PC-9 (cell line): ENCODE measurements around the gene CDH13. TPM values are rescaled to one million over a fixed set of nuclear protein-coding genes. Genes with fewer than 3 reads are reported as not detected.

ENCODE experiments used
- BruUV-seq: library from RNA; stranded (reverse); fragments of 400-500 nt; replicated peaks from 2 replicates; lab custom pipeline; 2021; lab: Mats Ljungman, UMichigan
- CTCF ChIA-PET: fragments of 300-600 bp; sonication (Branson Sonifier 250); formaldehyde crosslinking; loops from one replicate; lab custom pipeline; 2022; ENCODE audit warnings: antibody characterized with exemption; lab: Charles Lee
- POLR2A ChIA-PET: fragments of 300-600 bp; sonication (Branson Sonifier 250); formaldehyde crosslinking; loops from one replicate; lab custom pipeline; 2022; ENCODE audit warnings: antibody characterized with exemption; ENCODE audit not compliant: unreplicated experiment; lab: Charles Lee
- DNase-seq, 2 experiments: peaks; one replicate each; pipeline versions ENCODE4 v3.0.0 to v3.0.0-alpha.2; 2015 to 2022; ENCODE audit warnings: mixed read lengths in 1 of 2
- H2AFZ ChIP-seq: fragments of 200-600 bp; sonication (generic); 2 replicates; pipeline ENCODE4 v1.8.1; 2017; ENCODE audit warnings: antibody characterized with exemption
- H3F3A ChIP-seq: fragments of 200-600 bp; sonication (generic); 2 replicates; pipeline ENCODE4 v1.8.1; 2017; ENCODE audit warnings: antibody characterized with exemption, mild to moderate bottlenecking, low read depth; ENCODE audit not compliant: insufficient read depth
- H3K27ac ChIP-seq: fragments of 200-600 bp; sonication (generic); 2 replicates; pipeline ENCODE4 v1.6.1; 2016; ENCODE audit warnings: mixed run types
- H3K27me3 ChIP-seq: fragments of 200-600 bp; sonication (generic); 2 replicates; pipeline ENCODE4 v1.6.1; 2016; ENCODE audit warnings: low read depth, mixed run types; ENCODE audit not compliant: insufficient read depth
- H3K36me3 ChIP-seq: fragments of 200-600 bp; sonication (generic); 2 replicates; pipeline ENCODE4 v1.6.1; 2016; ENCODE audit warnings: low read depth, mixed run types
- H3K4me1 ChIP-seq: fragments of 200-600 bp; sonication (generic); replicated peaks from 2 replicates; pipeline ENCODE4 v1.6.1; 2016; ENCODE audit warnings: mixed run types; ENCODE audit not compliant: insufficient read depth
- H3K4me2 ChIP-seq: fragments of 200-600 bp; sonication (generic); 2 replicates; pipeline ENCODE4 v1.6.1; 2017; ENCODE audit warnings: mixed run types
- H3K4me3 ChIP-seq: fragments of 200-600 bp; sonication (generic); 2 replicates; pipeline ENCODE4 v1.6.1; 2016; ENCODE audit warnings: mixed run types
- H3K79me2 ChIP-seq: fragments of 200-600 bp; sonication (generic); 2 replicates; pipeline ENCODE4 v1.6.1; 2017; ENCODE audit warnings: low read depth, mixed run types
- H3K9me2 ChIP-seq: fragments of 200-600 bp; sonication (generic); 2 replicates; pipeline ENCODE4 v1.8.1; 2017; ENCODE audit warnings: mild to moderate bottlenecking; ENCODE audit not compliant: insufficient read depth
- H3K9me3 ChIP-seq: fragments of 200-600 bp; sonication (generic); 2 replicates; pipeline ENCODE4 v1.8.1; 2016; ENCODE audit warnings: low read depth; ENCODE audit not compliant: insufficient read depth
- H4K20me1 ChIP-seq: fragments of 200-600 bp; sonication (generic); 2 replicates; pipeline ENCODE4 v1.8.1; 2017; ENCODE audit not compliant: insufficient read depth
- EZH2 ChIP-seq: fragments of 200-600 bp; sonication (generic); IDR thresholded peaks from 2 replicates; pipeline ENCODE4 v1.8.0; 2017; ENCODE audit warnings: antibody characterized with exemption, low read depth
- intact Hi-C: fragments of 100-400 bp; cut with micrococcal nuclease; formaldehyde crosslinking; loops from one replicate; pipeline ENCODE4 v1.10.0; 2022; ENCODE audit not compliant: unreplicated experiment
- total RNA-seq: library from RNA; stranded (reverse); gene quantifications from 2 replicates; pipeline ENCODE4 v1.2.3, GENCODE V29; 2021
- TF ChIP-seq, protein P1 (sequence below): fragments of 200-600 bp; sonication (generic); conservative IDR thresholded peaks from 2 replicates; pipeline ENCODE4 v1.6.1; 2017; ENCODE audit warnings: mixed run types, antibody characterized with exemption, mild to moderate bottlenecking, moderate library complexity

Gene CDH13
- total RNA-seq, 1 experiment from 2014 or later: 0.24 TPM

DNA sequence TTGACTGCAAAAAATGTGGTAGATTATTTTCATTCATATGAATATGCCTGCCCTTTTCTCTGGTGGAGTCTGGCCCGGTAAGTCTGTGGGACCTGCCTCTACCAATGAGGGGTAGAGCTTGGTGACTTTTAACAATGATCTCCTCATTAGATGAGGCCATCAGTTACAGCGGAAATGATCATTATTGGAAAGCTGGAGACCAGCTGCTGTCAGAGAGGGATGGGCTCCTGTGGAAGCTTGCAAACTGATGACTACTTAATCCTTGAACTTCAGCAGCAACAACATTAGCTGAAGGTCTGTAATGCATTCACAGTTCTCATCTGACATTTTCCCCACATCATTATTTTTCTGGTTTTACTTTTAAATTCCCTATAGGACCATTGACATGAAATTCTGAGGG is 194.1 kb downstream of the CDH13 start:
- no peaks in the 10 kb centered on the region for H3F3A ChIP-seq
- no peaks in the 10 kb centered on the region for H4K20me1 ChIP-seq
- H3K79me2 ChIP-seq: no peaks in the 10 kb centered on the region
- no TSS peak for BruUV-seq
- no peak overlapping the region for H2AFZ ChIP-seq
- no peaks in the 10 kb centered on the region for H3K9me2 ChIP-seq
- ChIA-PET CTCF (no interaction called here), POLR2A (no interaction called here)
- H3K9me3 ChIP-seq: no peaks in the 10 kb centered on the region
- no peaks in the 10 kb centered on the region for H3K4me1 ChIP-seq
- no peaks in the 10 kb centered on the region for H3K36me3 ChIP-seq
- intact Hi-C loops: no loop called here
- no peaks in the 10 kb centered on the region for H3K27me3 ChIP-seq
- H3K4me3 ChIP-seq: no peak overlapping the region
- H3K4me2 ChIP-seq: no peak overlapping the region
- no peak for DNase-seq
- TF ChIP-seq, protein P1, sequence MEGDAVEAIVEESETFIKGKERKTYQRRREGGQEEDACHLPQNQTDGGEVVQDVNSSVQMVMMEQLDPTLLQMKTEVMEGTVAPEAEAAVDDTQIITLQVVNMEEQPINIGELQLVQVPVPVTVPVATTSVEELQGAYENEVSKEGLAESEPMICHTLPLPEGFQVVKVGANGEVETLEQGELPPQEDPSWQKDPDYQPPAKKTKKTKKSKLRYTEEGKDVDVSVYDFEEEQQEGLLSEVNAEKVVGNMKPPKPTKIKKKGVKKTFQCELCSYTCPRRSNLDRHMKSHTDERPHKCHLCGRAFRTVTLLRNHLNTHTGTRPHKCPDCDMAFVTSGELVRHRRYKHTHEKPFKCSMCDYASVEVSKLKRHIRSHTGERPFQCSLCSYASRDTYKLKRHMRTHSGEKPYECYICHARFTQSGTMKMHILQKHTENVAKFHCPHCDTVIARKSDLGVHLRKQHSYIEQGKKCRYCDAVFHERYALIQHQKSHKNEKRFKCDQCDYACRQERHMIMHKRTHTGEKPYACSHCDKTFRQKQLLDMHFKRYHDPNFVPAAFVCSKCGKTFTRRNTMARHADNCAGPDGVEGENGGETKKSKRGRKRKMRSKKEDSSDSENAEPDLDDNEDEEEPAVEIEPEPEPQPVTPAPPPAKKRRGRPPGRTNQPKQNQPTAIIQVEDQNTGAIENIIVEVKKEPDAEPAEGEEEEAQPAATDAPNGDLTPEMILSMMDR: no peak
- TF ChIP-seq EZH2: no peak
- H3K27ac ChIP-seq: no peak overlapping the region

DNA sequence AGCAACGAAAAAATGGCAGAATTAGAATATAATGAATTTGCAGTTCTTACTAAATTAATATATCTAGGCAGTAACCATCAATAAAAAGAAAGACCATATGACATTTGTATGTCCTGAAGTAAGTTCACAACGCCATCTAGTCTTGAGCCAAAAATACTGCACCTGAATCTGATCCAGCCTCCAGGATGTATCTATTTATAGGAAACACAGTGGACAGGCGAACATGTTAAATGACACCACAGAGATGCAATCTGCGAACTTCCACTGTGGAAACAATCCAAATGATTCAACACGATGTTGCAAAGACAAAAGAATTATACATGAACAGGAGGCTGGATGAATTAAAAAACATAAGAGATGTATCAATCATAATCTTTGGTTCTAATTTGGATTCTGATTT is 197.6 kb downstream of the CDH13 start:
- H3K27me3 ChIP-seq: no peaks in the 10 kb centered on the region
- H3K4me1 ChIP-seq: no peaks in the 10 kb centered on the region
- intact Hi-C loops: no loop called here
- no peak overlapping the region for H3K4me2 ChIP-seq
- ChIA-PET CTCF (no interaction called here), POLR2A (no interaction called here)
- no TSS peak for BruUV-seq
- no peaks in the 10 kb centered on the region for H4K20me1 ChIP-seq
- no peaks in the 10 kb centered on the region for H3K9me2 ChIP-seq
- H3K79me2 ChIP-seq: no peaks in the 10 kb centered on the region
- H2AFZ ChIP-seq: no peak overlapping the region
- H3K4me3 ChIP-seq: no peak overlapping the region
- no peaks in the 10 kb centered on the region for H3K9me3 ChIP-seq
- H3F3A ChIP-seq: no peaks in the 10 kb centered on the region
- no peak overlapping the region for H3K27ac ChIP-seq
- DNase-seq: no peak
- no peak for TF ChIP-seq EZH2
- TF ChIP-seq, protein P1: no peak
- no peaks in the 10 kb centered on the region for H3K36me3 ChIP-seq

DNA sequence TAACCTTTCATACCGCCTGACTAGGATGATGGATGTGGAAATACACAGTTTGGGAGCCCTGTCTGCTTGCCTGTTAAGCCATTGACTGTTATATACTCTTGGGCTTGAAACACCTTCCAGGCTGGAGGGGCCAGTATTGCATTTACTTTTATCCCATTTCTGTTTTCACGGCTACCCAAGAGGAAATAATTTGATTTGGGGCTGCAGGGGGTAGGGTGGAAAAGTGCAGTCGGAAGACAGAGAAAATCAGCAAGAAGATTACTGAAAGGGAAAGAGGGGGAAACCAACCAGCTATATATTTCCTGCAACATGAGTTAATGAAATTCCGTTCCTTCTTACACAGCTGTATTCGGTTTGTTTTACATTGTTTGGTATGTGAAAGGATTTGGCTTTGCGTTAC is 202.5 kb downstream of the CDH13 start:
- H3F3A ChIP-seq: no peaks in the 10 kb centered on the region
- no peaks in the 10 kb centered on the region for H3K27me3 ChIP-seq
- no peaks in the 10 kb centered on the region for H3K9me3 ChIP-seq
- no peaks in the 10 kb centered on the region for H3K79me2 ChIP-seq
- no peak overlapping the region for H2AFZ ChIP-seq
- CTCF ChIA-PET: no interaction called here
- H3K9me2 ChIP-seq: no peaks in the 10 kb centered on the region
- H3K4me2 ChIP-seq: no peak overlapping the region
- no peak for DNase-seq
- no TSS peak for BruUV-seq
- TF ChIP-seq, protein P1: no peak
- TF ChIP-seq EZH2: no peak
- H3K4me3 ChIP-seq: no peak overlapping the region
- intact Hi-C loops: no loop called here
- no peaks in the 10 kb centered on the region for H3K36me3 ChIP-seq
- no peaks in the 10 kb centered on the region for H3K4me1 ChIP-seq
- no peak overlapping the region for H3K27ac ChIP-seq
- no peaks in the 10 kb centered on the region for H4K20me1 ChIP-seq
- POLR2A ChIA-PET: no interaction called here
